Iris pigment epithelial cell (primary cell): ENCODE measurements around the gene DLL1.

Source experiments
- DNase-seq: peaks from one replicate; pipeline ENCODE4 v3.0.0-alpha.2; 2011; ENCODE audit warnings: low read depth

The DLL1 gene

GRCh38 chr6:170281331-170282292, 9.3 kb downstream of the DLL1 start:
- no peak for DNase-seq

GRCh38 chr6:170280689-170281045, 10.2 kb downstream of the DLL1 start:
- no peak for DNase-seq

DNA sequence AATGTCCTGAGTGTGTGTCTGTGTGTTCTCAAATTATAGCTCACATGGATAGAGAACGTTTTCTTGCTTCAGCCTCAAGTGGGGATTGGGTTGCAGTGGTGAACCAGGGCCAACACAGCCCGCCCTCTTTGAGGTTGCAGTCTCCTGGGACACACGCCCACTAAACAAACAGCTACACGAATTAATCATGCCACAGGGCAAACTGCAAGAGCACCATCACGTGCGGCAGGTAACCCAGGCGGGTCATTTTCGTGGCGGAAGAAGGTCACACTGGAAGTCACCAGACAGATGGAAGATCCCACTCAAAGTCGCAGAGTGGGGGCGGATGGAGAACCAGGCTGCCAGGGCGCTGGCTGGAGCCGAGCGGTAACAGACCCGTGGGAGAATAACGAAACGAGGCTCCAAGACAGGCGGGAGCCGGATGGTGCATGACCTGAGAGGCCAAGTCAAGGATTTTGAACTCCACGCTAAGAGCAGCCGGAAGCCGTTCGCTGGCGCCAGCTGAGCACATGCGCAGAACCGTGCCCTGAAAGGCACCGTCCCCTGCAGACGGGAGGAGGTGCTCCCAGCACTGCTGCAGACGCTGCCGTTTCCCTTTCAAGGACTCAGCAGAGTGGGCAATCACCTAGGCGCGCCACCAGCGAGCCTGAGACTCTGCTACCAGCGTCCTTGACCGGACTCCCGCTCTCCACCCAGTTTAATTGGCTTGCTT, 10.7 kb downstream of the DLL1 start:
- peak; percentile 27 for DNase-seq

- no peak for DNase-seq
Observed at GRCh38 chr6:170279426-170279825, 11.5 kb downstream of the DLL1 start.

- no peak for DNase-seq
Observed at GRCh38 chr6:170278743-170279094, 12.2 kb downstream of the DLL1 start.

DNA sequence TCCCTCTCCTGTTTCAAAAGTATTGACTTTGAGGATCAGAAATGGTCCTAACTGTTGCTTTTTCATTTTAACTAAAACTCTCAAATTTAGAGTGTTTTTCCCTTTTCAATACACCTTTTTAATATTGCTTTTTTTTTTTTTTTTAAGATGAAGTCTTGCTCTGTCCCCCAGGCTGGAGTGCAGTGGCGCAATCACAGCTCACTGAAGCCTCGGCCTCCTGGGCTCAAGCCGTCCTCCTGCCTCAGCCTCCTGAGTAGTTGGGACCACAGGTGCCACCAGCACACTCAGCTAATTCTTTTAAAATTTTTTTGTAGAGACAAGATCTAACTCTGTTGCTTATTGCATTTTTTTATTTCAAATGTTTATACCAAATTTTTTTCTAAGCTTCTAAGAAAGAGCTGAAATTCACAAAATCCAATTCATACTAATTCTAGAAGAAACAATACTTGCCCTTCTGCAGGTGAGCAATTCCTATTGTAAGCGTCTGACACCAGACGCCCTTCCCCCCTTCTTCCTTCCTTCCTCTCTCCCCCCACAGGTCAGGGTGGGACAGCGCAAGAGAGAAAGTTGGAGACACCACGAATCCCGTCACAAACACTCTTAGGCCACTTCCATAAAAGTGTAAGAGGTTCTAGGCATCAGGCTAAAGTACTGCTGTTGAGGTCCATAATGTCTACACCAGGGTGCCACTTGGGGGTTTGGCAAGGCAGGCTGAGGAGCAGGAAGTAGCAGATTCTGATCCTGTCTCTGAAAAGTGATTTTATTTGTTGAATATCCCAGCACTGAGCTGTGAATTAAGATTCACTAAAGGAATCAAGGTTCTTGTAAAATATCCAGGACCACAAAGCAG, 12.8 kb downstream of the DLL1 start:
- no peak for DNase-seq

DNA sequence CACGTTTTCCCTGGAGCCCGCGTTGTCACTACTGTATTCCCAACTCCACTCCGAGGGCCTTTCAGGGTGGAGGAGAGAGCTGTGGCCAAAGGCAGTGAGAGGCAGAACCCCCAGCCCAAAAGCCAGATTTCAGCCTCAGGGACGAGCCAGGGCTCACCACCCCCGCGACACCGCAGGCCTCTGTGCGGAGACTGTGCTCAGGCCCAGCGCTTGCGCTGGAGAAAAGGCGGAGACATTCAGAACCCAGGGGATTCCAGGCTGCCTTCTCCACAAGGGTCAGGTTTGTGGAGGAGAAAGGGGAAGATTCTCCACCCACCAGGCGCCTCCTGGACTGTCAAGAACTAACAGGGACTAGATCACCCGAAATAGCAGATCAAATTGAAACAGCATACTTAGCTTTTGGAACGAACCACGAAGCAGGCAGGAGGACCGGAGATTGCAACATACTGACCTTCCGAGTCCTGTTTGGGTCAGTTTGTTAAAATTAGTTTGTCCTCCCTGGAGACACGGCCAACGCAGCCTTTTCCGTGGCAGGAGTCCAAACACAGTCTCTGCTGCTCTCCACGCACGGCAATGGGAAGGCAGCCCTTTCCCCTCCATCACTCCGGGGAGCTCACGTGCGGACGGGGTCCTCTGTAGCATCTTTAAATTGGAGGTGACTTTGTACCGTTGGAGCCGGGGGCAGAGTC, 14.4 kb downstream of the DLL1 start:
- no peak for DNase-seq

DNA sequence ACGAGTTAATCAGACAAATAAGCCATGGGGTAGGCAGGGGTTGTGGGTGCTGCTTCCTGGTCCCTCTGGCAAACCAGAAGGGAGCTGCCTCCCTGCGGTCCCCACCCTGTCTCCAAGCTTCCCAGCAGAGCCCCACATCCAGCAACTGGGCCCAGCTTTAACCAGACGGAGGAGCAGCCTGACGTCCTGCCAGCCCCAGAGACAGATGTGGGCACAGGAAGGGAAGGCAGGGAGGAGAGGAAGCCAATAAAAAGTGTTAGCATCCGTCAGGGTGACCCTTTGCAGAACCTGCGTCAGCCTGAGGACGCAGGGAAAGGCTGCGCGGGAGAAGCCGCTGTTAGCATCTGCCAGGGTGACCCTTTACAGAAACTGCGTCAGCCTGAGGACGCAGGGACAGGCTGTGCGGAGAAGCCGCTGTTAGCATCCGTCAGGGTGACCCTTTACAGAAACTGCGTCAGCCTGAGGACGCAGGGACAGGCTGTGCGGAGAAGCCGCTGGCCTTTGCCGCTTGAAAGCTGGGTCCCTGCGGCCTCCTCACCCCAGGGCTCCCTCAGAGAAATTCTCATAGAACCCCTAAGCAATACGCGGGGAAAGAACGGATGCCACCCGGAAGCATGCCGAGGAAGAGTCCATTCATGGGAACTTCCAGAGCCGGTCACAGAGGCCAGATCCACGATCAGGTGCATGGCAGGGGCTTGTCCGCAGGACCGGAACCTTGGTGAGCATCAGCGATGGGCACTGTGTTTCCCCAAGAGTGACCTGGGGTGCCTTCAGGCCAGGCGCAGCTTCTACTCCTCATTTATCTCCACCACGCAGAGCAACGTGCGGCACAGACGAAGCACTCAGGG, 15.9 kb downstream of the DLL1 start:
- no peak for DNase-seq

- DNase-seq, result no peak
Observed at GRCh38 chr6:170273681-170274080, 17.2 kb downstream of the DLL1 start.

- no peak for DNase-seq
Observed at GRCh38 chr6:170273191-170273590, 17.7 kb downstream of the DLL1 start.

GRCh38 chr6:170272341-170273065, 18.4 kb downstream of the DLL1 start:
- DNase-seq, result no peak

DNA sequence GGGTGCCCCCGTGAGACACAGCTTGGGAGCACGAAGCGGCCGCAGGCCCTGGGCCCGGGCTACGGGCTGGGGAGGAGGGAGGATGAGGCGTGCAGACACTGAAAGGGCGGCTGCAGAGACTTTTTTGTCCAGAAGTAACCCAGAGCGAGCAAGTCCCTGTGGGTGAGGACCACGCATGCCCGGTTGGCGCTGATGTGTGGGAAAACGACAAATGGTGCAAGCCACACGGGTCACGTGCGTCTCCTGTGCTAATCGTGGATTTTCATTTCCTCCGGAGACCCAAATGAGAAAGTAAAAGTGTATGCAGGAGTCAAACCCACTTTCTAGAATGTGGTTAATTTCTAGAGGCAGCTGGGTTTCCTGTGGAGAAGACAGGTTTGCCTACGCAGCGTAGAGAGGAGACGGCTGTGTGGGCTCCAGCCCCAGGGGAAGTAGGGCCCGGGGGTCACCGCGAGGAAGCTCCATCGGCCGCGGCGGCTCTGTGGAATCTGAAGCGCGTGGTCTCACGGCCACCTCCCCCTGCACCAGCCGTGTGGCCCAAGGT, 19.0 kb downstream of the DLL1 start:
- DNase-seq, result no peak

DNA sequence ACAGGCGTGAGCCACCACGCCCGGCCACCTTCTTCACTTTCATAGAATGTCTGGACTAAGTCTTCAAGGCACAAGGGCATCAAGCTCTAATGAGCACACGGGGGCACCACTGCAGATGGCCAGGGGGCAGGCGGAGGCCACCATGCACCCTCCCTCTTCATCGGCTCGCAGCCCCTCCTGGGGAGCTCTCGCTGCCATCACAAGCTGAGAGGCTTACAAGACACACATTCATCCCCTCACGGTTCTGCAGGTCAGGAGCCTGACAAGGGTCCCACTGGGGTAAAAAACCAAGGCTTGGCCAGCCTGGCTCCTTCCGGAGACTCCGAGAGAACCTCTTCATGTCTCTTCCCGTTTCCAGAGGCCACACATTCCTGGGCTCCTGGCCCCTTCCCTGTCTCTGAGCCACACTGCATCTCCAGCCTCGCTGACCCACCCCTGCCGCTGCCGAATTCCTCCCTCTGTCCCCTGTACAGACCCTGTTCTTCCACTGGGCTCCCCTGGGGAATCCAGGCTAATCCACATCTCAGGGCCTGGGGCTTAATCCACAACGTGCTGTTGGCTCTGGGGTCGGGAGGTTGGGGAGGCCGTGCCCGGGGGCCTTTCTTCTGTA, 19.8 kb downstream of the DLL1 start:
- DNase-seq, result no peak

GRCh38 chr6:170269846-170270541, 20.9 kb downstream of the DLL1 start:
- peak; percentile 39 for DNase-seq

DNA sequence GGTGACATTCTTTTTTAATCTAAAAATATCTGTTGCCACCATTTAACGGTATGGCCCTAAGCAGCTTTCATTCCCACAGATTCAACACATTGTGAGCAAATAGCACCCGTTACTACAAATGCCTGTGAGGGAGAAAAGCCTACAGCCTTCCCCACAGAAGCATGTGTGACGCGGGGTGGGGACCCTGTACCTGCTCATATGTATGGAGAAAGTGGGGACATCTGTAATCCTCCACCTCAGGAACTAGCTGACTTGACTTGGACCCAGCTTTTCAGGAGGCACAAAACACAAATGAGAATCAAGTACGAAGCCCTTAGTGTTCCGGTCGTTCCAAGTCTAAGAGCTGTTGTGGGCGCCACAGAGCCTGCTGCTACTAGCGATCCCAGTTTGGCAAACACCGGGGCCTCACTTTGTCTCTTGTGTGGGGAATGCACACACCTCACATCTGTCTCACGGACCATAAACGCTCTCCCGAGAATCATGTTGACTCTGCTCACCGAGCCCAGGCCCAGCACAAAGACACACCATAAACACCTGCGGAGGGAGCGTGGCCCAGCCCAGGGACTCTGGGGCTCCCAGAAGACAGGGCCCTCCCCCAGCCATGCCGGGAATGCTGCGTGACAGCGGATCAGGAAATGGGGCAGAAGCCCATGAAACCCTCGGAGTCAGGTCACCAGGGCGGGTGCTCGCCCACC, 21.6 kb downstream of the DLL1 start:
- no peak for DNase-seq

DNA sequence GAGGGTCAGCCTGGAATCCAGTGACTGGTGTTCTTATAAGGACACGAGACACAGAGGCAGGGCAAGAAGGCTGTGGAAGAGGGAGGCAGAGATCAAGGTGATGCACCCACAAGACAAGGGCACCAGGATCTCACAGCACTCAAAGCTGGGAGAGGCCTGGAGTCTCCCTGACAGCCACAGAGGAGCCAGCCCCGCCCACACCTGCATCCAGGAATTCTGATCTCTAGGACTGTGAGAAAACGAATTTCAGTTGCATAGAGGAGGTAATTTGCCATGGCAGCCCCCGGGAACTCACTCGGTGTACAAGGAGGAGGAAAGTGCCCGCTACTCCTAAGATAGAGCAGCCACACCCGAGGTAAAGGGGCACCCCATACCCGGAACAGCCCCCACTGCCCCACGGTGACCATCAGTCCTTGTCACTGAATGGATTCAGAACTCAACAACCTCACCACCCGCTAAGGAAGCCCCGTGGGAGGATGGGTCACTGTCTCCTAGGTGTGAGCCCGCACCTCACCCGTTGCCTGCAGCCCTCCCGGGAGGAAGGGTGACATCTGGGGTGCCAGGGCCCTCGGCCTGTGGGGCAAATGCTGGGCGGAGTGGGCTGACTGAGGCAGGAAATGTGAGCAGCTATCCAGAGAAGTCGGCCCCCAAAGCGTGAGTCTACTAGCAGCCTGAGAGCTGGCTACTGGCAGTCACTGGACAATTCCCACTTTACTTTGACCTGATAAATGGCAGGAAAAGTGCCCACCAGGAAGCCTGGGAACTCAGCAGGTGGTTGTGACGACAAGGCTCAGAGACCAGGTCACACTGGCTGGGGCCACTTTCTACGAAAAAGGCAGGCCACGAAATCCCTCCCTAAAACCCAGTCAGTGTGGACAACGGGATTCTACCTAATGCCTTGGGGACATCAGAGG, 22.4 kb downstream of the DLL1 start:
- no peak for DNase-seq

- DNase-seq, result no peak
Observed at GRCh38 chr6:170267688-170268087, 23.2 kb downstream of the DLL1 start.
